AG04450 (cell line): ENCODE data around the gene TGFA. TPM values are rescaled to one million over a fixed set of nuclear protein-coding genes. Genes with fewer than 3 reads are reported as not detected.

ENCODE experiments used
- CTCF ChIA-PET: fragments of 300-600, 350-600 bp; formaldehyde crosslinking; extraction: SDS; loops from one replicate; lab custom pipeline; 2022; ENCODE audit warnings: antibody characterized with exemption, inconsistent platforms; lab: Charles Lee
- POLR2A ChIA-PET: fragments of 350-600 bp; formaldehyde crosslinking; extraction: SDS; loops from one replicate; lab custom pipeline; 2021; ENCODE audit warnings: antibody characterized with exemption, inconsistent platforms; lab: Yijun Ruan, JAX
- DNase-seq: peaks from one replicate; pipeline ENCODE4 v3.0.0-alpha.2; 2011; ENCODE audit warnings: low read depth, low spot score
- H3K27ac ChIP-seq: one replicate; pipeline ENCODE4 v1.5.1; 2012; ENCODE audit warnings: low read depth, low read length, control low read depth
- H3K27me3 ChIP-seq: one replicate; pipeline ENCODE4 v1.6.0; 2012; ENCODE audit warnings: low read length; ENCODE audit not compliant: control insufficient read depth, insufficient read depth
- H3K4me3 ChIP-seq: 2 replicates; pipeline ENCODE4 v1.5.1; 2011; ENCODE audit warnings: mild to moderate bottlenecking, low read depth, low read length, control low read depth
- H3K9me3 ChIP-seq: 2 replicates; pipeline ENCODE4 v1.5.1; 2012; ENCODE audit warnings: low read length; ENCODE audit not compliant: control insufficient read depth, insufficient read depth
- CTCF ChIP-seq: IDR thresholded peaks from 2 replicates; pipeline ENCODE4 v1.5.1; 2011; ENCODE audit warnings: low read depth, low read length, control low read depth, inconsistent platforms
- polyA plus RNA-seq: library from polyadenylated mRNA; depleted of rRNA; stranded (reverse); fragments of >200 nt; gene quantifications from 2 replicates; pipeline ENCODE4 v1.2.3, GENCODE V29; 2011

Gene TGFA
- polyA plus RNA-seq, 1 experiment = not detected

GRCh38 chr2:70531419-70532086, 22.1 kb downstream of the TGFA start:
- H3K9me3 ChIP-seq = no peaks in the 10 kb centered on the region
- H3K27me3 ChIP-seq = no peaks in the 10 kb centered on the region
- ChIA-PET POLR2A (no interaction called here), CTCF (no interaction called here)
- no peak for DNase-seq
- H3K27ac ChIP-seq = no peak overlapping the region
- H3K4me3 ChIP-seq = no peak overlapping the region
- TF ChIP-seq CTCF = no peak

- no peak for TF ChIP-seq CTCF
- H3K4me3 ChIP-seq = no peak overlapping the region
- POLR2A ChIA-PET = no interaction called here
- no peaks in the 10 kb centered on the region for H3K9me3 ChIP-seq
- no peaks in the 10 kb centered on the region for H3K27me3 ChIP-seq
- DNase-seq = no peak
- CTCF ChIA-PET = no interaction called here
- no peak overlapping the region for H3K27ac ChIP-seq
Measured at GRCh38 chr2:70529610-70530009, 24.0 kb downstream of the TGFA start.

- Histone ChIP-seq H3K4me3 (no peak overlapping the region), H3K27ac (no peak overlapping the region), H3K27me3 (no peaks in the 10 kb centered on the region), H3K9me3 (no peaks in the 10 kb centered on the region)
- ChIA-PET POLR2A (no interaction called here), CTCF (no interaction called here)
- DNase-seq = no peak
- TF ChIP-seq CTCF = no peak
Measured at GRCh38 chr2:70528929-70529328, 24.7 kb downstream of the TGFA start.

GRCh38 chr2:70528276-70528675, 25.4 kb downstream of the TGFA start:
- TF ChIP-seq CTCF = no peak
- H3K9me3 ChIP-seq = no peaks in the 10 kb centered on the region
- no peaks in the 10 kb centered on the region for H3K27me3 ChIP-seq
- H3K27ac ChIP-seq = no peak overlapping the region
- POLR2A ChIA-PET = no interaction called here
- H3K4me3 ChIP-seq = no peak overlapping the region
- CTCF ChIA-PET = no interaction called here
- no peak for DNase-seq

- Histone ChIP-seq H3K9me3 (no peaks in the 10 kb centered on the region), H3K4me3 (no peak overlapping the region), H3K27ac (no peak overlapping the region), H3K27me3 (no peaks in the 10 kb centered on the region)
- DNase-seq = no peak
- POLR2A ChIA-PET = no interaction called here
- CTCF ChIA-PET = no interaction called here
- TF ChIP-seq CTCF = no peak
Measured at GRCh38 chr2:70527447-70528080, 26.1 kb downstream of the TGFA start.
